NOMO-1 (cell line): ENCODE results near the gene SHC4.

Experiments
- DNase-seq, 2 experiments: peaks; one replicate each; lab custom pipeline; 2025; ENCODE audit not compliant: unreplicated experiment in 2 of 2; lab: John Stamatoyannopoulos, UW

SHC4 gene

GRCh38 chr15:48888191-48888590 is 75.5 kb downstream of the SHC4 start:
- DNase-seq = no peak

- DNase-seq = no peak
Observed at GRCh38 chr15:48887144-48887543, 76.6 kb downstream of the SHC4 start.

- no peak for DNase-seq
Observed at GRCh38 chr15:48883699-48884098, 80.0 kb downstream of the SHC4 start.

- no peak for DNase-seq
Observed at GRCh38 chr15:48880070-48880634, 83.6 kb downstream of the SHC4 start.

GRCh38 chr15:48877630-48878595 is 85.8 kb downstream of the SHC4 start, which contains the start of gene EID1:
Gene EID1 (plus strand): TSS chr15:48878134. CDS start chr15:48878177, 43 bp downstream.
- DNase-seq = peak; percentile 88 to 93

- no peak for DNase-seq
Observed at GRCh38 chr15:48876057-48876456, 87.7 kb downstream of the SHC4 start.

GRCh38 chr15:48875241-48875960 is 88.3 kb downstream of the SHC4 start:
- no peak for DNase-seq

- no peak for DNase-seq
Observed at GRCh38 chr15:48872632-48873031, 91.1 kb downstream of the SHC4 start.

- DNase-seq = no peak
Observed at GRCh38 chr15:48871542-48871941, 92.2 kb downstream of the SHC4 start.

- DNase-seq = no peak
Observed at GRCh38 chr15:48869966-48870365, 93.8 kb downstream of the SHC4 start.

GRCh38 chr15:48868536-48868935 is 95.2 kb downstream of the SHC4 start:
- DNase-seq = peak in 1 of 2 experiments; percentile 34

GRCh38 chr15:48868023-48868422 is 95.7 kb downstream of the SHC4 start:
- DNase-seq = no peak

GRCh38 chr15:48866141-48866563 is 97.6 kb downstream of the SHC4 start:
- no peak for DNase-seq

- DNase-seq = no peak
Observed at GRCh38 chr15:48865370-48866079, 98.2 kb downstream of the SHC4 start.

- DNase-seq = peak; percentile 60 to 81
Observed at GRCh38 chr15:48862705-48863104, 101.0 kb downstream of the SHC4 start.

GRCh38 chr15:48861813-48862431 is 101.8 kb downstream of the SHC4 start:
- peak in 1 of 2 experiments; percentile 70 for DNase-seq

- DNase-seq = no peak
Observed at GRCh38 chr15:48859426-48859825, 104.3 kb downstream of the SHC4 start.

GRCh38 chr15:48858401-48858800 is 105.3 kb downstream of the SHC4 start:
- DNase-seq = peak in 1 of 2 experiments; percentile 26

GRCh38 chr15:48856942-48857341 is 106.8 kb downstream of the SHC4 start:
- no peak for DNase-seq
